Neuronal stem cell (in vitro differentiated cells): ENCODE results near the gene TIGAR.

Experiments used
- DNase-seq: peaks from one replicate; pipeline ENCODE4 v3.0.0-alpha.2; 2013; ENCODE audit warnings: low spot score
- H2AFZ ChIP-seq: one replicate; pipeline ENCODE4 v1.6.1; 2013; ENCODE audit warnings: mild to moderate bottlenecking, low read length, inconsistent platforms
- H2AK5ac ChIP-seq: 2 replicates; pipeline ENCODE4 v1.6.1; 2013; ENCODE audit warnings: low read depth, mild to moderate bottlenecking, inconsistent platforms, low read length, moderate library complexity, mixed read lengths
- H2BK120ac ChIP-seq: 2 replicates; pipeline ENCODE4 v1.6.1; 2013; ENCODE audit warnings: low read depth, mild to moderate bottlenecking, inconsistent platforms, low read length, moderate library complexity, mixed read lengths
- H2BK12ac ChIP-seq: one replicate; pipeline ENCODE4 v1.6.1; 2013; ENCODE audit warnings: low read length, inconsistent platforms
- H2BK15ac ChIP-seq: 2 replicates; pipeline ENCODE4 v1.6.1; 2013; ENCODE audit warnings: mild to moderate bottlenecking, low read length, inconsistent platforms, mixed read lengths
- H2BK5ac ChIP-seq: one replicate; pipeline ENCODE4 v1.6.1; 2013; ENCODE audit warnings: inconsistent platforms, mild to moderate bottlenecking, low read length, moderate library complexity
- H3K14ac ChIP-seq: one replicate; pipeline ENCODE4 v1.6.1; 2013; ENCODE audit warnings: low read length, inconsistent platforms
- H3K18ac ChIP-seq: 2 replicates; pipeline ENCODE4 v1.6.1; 2013; ENCODE audit warnings: low read length, inconsistent platforms
- H3K23ac ChIP-seq: 2 replicates; pipeline ENCODE4 v1.6.1; 2013; ENCODE audit warnings: low read depth, mild to moderate bottlenecking, mixed read lengths, low read length, inconsistent platforms; ENCODE audit not compliant: poor library complexity
- H3K27ac ChIP-seq: replicated peaks from 3 replicates; pipeline ENCODE4 v1.5.1; 2013; ENCODE audit warnings: low read length, inconsistent platforms
- H3K27me3 ChIP-seq, 3 experiments: 2 replicates each; pipeline ENCODE4 v1.6.1; 2013; ENCODE audit warnings: low read length in 3 of 3, mild to moderate bottlenecking in 2 of 3, inconsistent platforms in 1 of 3, low read depth in 1 of 3, mixed read lengths in 1 of 3, moderate library complexity in 1 of 3; ENCODE audit not compliant: control insufficient read depth in 3 of 3, insufficient read depth in 3 of 3
- H3K36me3 ChIP-seq, 2 donors: replicated peaks in 1 of 2; 2 replicates each; pipeline ENCODE4 v1.6.1; 2013; ENCODE audit warnings: low read length in 2 of 2; ENCODE audit not compliant: control insufficient read depth in 2 of 2, insufficient read depth in 2 of 2
- H3K4ac ChIP-seq: 2 replicates; pipeline ENCODE4 v1.6.1; 2013; ENCODE audit warnings: inconsistent platforms, mild to moderate bottlenecking, low read length, moderate library complexity
- H3K4me1 ChIP-seq, 2 donors: 1 replicate in 1 of 2; 2 replicates in 1 of 2; pipeline ENCODE4 v1.6.1; 2013; ENCODE audit warnings: low read length in 2 of 2, low read depth in 1 of 2; ENCODE audit not compliant: control insufficient read depth in 2 of 2, insufficient read depth in 1 of 2
- H3K4me2 ChIP-seq: one replicate; pipeline ENCODE4 v1.6.1; 2013; ENCODE audit warnings: mild to moderate bottlenecking, low read length, inconsistent platforms; ENCODE audit not compliant: insufficient read depth, poor library complexity, severe bottlenecking
- H3K4me3 ChIP-seq, 2 donors: 2 replicates each; pipeline ENCODE4 v1.5.1; 2013; ENCODE audit warnings: low read length in 2 of 2, mild to moderate bottlenecking in 2 of 2, inconsistent platforms in 1 of 2, moderate library complexity in 1 of 2
- H3K79me1 ChIP-seq: one replicate; pipeline ENCODE4 v1.6.1; 2013; ENCODE audit warnings: low read depth, mild to moderate bottlenecking, inconsistent platforms, low read length, moderate library complexity
- H3K9ac ChIP-seq: one replicate; pipeline ENCODE4 v1.6.1; 2013; ENCODE audit warnings: mild to moderate bottlenecking, low read depth, low read length, inconsistent platforms; ENCODE audit not compliant: poor library complexity
- H3K9me3 ChIP-seq, 2 donors: replicated peaks in 1 of 2; 2 replicates each; pipeline versions ENCODE3 to v1.6.1; 2013; ENCODE audit warnings: low read length in 2 of 2, mild to moderate bottlenecking in 2 of 2, inconsistent platforms in 1 of 2, low read depth in 1 of 2, mixed read lengths in 1 of 2, moderate library complexity in 1 of 2; ENCODE audit not compliant: control insufficient read depth in 2 of 2, insufficient read depth in 1 of 2
- H4K8ac ChIP-seq: one replicate; pipeline ENCODE4 v1.6.1; 2013; ENCODE audit warnings: low read depth, mild to moderate bottlenecking, inconsistent platforms, low read length, moderate library complexity
- H4K91ac ChIP-seq: one replicate; pipeline ENCODE4 v1.6.1; 2013; ENCODE audit warnings: low read length, low read depth, mild to moderate bottlenecking, inconsistent platforms; ENCODE audit not compliant: poor library complexity
- WGBS, 2 donors: extraction: QIAGEN DNeasy Blood & Tissue Kit; methylation state at CpG; one replicate each; pipeline ENCODE4 v1.1.7; 2013; ENCODE audit warnings: missing lambda C conversion rate in 2 of 2, mixed read lengths in 1 of 2; ENCODE audit not compliant: insufficient read length in 2 of 2, insufficient replicate concordance in 1 of 2; ENCODE audit errors: extremely low coverage in 2 of 2; 5-methylcytosine and 5-hydroxymethylcytosine counted together

Gene TIGAR

DNA sequence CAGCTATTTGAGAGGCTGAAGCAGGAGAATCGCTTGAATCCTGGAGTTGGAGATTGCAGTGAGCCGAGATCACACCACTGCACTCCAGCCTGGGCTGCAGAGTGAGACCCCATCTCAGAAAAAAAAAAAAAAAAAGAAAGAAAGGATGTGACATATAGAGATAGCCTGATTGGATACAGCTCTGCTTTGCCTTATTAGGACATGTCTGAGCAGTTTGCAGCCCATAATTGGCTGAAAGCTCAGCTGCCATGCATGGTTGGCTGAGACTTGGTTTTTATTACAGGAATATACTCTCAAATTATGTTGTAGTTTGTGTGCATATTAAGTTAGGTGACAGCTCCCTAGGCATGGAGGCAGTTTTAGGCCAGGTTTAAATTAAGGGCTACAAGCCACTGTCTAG is 6.3 kb downstream of the TIGAR start:
- Histone ChIP-seq H3K4ac (no peak overlapping the region), H2BK15ac (no peak overlapping the region), H2AFZ (no peak overlapping the region), H3K9me3 (no peaks in the 10 kb centered on the region), H3K4me3 (no peak overlapping the region), H4K91ac (no peak overlapping the region), H2BK120ac (no peak overlapping the region), H2BK12ac (no peak overlapping the region), H3K27ac (no peak overlapping the region), H2BK5ac (no peak overlapping the region), H2AK5ac (no peak overlapping the region), H4K8ac (no peak overlapping the region), H3K9ac (no peak overlapping the region), H3K4me2 (no peak overlapping the region), H3K36me3 (peaks cover 5 to 60% of the 10 kb centered on the region in 2 donors), H3K27me3 (no peaks in the 10 kb centered on the region), H3K18ac (no peak overlapping the region), H3K79me1 (peaks cover 5% of the 10 kb centered on the region), H3K14ac (no peak overlapping the region), H3K4me1 (peaks cover 0 to 5% of the 10 kb centered on the region in 2 donors), H3K23ac (no peak overlapping the region)
- DNase-seq, result no peak
- WGBS, 2 donors, result no CpG with 5 or more reads among the region's 2 CpGs

DNA sequence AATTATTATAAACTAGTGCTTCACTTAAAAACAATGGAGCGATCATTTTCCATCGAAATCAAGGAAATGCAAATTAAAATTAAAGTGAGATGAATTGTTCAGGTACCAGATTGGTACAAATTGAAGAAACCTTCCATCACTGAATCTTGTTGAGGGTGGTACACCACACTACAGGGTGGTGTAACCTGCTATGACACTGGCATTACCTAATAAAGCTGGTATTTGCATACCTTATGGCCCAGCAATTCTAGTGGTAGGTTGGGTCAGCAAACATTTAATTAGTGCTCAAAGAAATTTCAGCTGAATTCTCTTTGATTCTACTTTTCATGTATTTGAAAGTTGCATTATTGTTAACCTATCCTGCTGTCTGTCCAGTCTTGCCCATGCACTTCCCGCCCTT is 9.2 kb downstream of the TIGAR start:
- WGBS, 2 donors, result no CpG with 5 or more reads among the region's 3 CpGs
- H3K4me2 ChIP-seq, result no peak overlapping the region
- no peak overlapping the region for H3K4me3 ChIP-seq
- no peaks in the 10 kb centered on the region for H3K79me1 ChIP-seq
- no peak overlapping the region for H2BK12ac ChIP-seq
- peaks cover 3 to 68% of the 10 kb centered on the region in 2 donors for H3K36me3 ChIP-seq
- H3K4me1 ChIP-seq, result peaks cover 0 to 5% of the 10 kb centered on the region in 2 donors
- H3K4ac ChIP-seq, result no peak overlapping the region
- no peak for DNase-seq
- no peak overlapping the region for H2BK15ac ChIP-seq
- H3K9me3 ChIP-seq, result peaks cover 5 to 11% of the 10 kb centered on the region in 2 donors
- no peak overlapping the region for H2AFZ ChIP-seq
- no peak overlapping the region for H2AK5ac ChIP-seq
- no peak overlapping the region for H3K9ac ChIP-seq
- H3K14ac ChIP-seq, result no peak overlapping the region
- H4K91ac ChIP-seq, result no peak overlapping the region
- H4K8ac ChIP-seq, result no peak overlapping the region
- no peak overlapping the region for H3K18ac ChIP-seq
- H3K23ac ChIP-seq, result no peak overlapping the region
- H3K27ac ChIP-seq, result no peak overlapping the region
- H3K27me3 ChIP-seq, result no peaks in the 10 kb centered on the region
- no peak overlapping the region for H2BK120ac ChIP-seq
- no peak overlapping the region for H2BK5ac ChIP-seq

DNA sequence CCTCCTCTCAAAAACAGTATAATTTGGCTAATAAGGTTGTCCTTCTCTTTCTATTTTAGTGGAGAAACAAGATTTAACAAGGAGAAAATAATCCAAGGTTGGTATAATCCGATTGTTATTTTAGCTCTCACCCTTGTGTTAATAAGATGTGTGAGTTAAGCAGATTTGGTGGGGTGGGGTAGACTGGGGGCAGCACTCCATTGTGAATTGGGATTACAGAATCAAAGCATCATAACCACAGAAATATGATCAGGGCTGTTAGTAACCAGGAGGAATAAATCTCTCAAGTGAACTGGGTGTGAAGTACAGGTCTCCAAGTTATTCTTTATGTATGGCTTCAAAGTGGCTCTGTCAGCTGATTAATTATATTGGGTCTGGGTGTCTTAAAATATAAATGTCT is 10.2 kb downstream of the TIGAR start:
- WGBS, 2 donors, result no CpG with 5 or more reads among the region's 1 CpG
- H2BK120ac ChIP-seq, result no peak overlapping the region
- no peak overlapping the region for H3K23ac ChIP-seq
- peaks cover 9 to 73% of the 10 kb centered on the region in 2 donors for H3K36me3 ChIP-seq
- no peak overlapping the region for H2BK12ac ChIP-seq
- peaks cover 0 to 5% of the 10 kb centered on the region in 2 donors for H3K4me1 ChIP-seq
- H3K79me1 ChIP-seq, result no peaks in the 10 kb centered on the region
- no peak overlapping the region for H4K91ac ChIP-seq
- no peak overlapping the region for H2AK5ac ChIP-seq
- peaks cover 8 to 11% of the 10 kb centered on the region in 2 donors for H3K9me3 ChIP-seq
- no peak overlapping the region for H3K4me3 ChIP-seq
- H3K27me3 ChIP-seq, result no peaks in the 10 kb centered on the region
- no peak overlapping the region for H3K9ac ChIP-seq
- H3K4me2 ChIP-seq, result no peak overlapping the region
- H2AFZ ChIP-seq, result no peak overlapping the region
- no peak overlapping the region for H4K8ac ChIP-seq
- no peak overlapping the region for H2BK15ac ChIP-seq
- H3K18ac ChIP-seq, result no peak overlapping the region
- H3K4ac ChIP-seq, result no peak overlapping the region
- no peak overlapping the region for H2BK5ac ChIP-seq
- H3K14ac ChIP-seq, result no peak overlapping the region
- H3K27ac ChIP-seq, result no peak overlapping the region
- no peak for DNase-seq

DNA sequence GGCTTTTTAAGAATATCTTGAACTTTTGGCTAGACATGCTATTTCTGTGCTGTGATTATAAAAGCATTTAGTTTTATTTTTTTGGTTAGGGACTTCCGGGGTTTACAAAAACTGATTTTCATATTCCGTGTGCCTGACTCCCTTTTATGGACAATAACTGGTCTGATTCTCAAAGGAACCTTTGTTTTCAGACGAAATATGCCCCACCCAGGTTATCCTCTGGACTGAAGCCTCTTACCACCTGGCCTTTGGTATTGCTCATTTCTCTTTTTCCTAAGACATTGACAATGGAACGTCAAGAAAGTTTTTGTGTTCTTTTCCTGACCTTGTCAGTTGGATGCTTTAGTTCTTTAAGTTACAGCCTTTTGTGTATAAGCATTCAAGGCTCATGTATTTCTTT is 10.8 kb downstream of the TIGAR start:
- no peak overlapping the region for H3K14ac ChIP-seq
- peaks cover 9 to 16% of the 10 kb centered on the region in 2 donors for H3K9me3 ChIP-seq
- DNase-seq, result no peak
- H3K79me1 ChIP-seq, result no peaks in the 10 kb centered on the region
- WGBS, 2 donors, result no CpG with 5 or more reads among the region's 4 CpGs
- peaks cover 0 to 5% of the 10 kb centered on the region in 2 donors for H3K4me1 ChIP-seq
- H2BK15ac ChIP-seq, result no peak overlapping the region
- H3K27ac ChIP-seq, result no peak overlapping the region
- H4K8ac ChIP-seq, result no peak overlapping the region
- H2BK5ac ChIP-seq, result no peak overlapping the region
- no peak overlapping the region for H2AK5ac ChIP-seq
- H3K9ac ChIP-seq, result no peak overlapping the region
- peaks cover 10 to 79% of the 10 kb centered on the region in 2 donors for H3K36me3 ChIP-seq
- H3K18ac ChIP-seq, result no peak overlapping the region
- no peak overlapping the region for H4K91ac ChIP-seq
- no peak overlapping the region for H2BK120ac ChIP-seq
- no peak overlapping the region for H3K4me2 ChIP-seq
- no peak overlapping the region for H3K4ac ChIP-seq
- no peaks in the 10 kb centered on the region for H3K27me3 ChIP-seq
- no peak overlapping the region for H3K4me3 ChIP-seq
- no peak overlapping the region for H2AFZ ChIP-seq
- H2BK12ac ChIP-seq, result no peak overlapping the region
- no peak overlapping the region for H3K23ac ChIP-seq
